ENCODE data around the gene HLX. TPM values are rescaled to one million over a fixed set of nuclear protein-coding genes. Genes with fewer than 3 reads are reported as not detected.

The HLX gene
- total RNA-seq, 2 experiments from 2014 or later: 0.27 to 0.39 TPM

DNA sequence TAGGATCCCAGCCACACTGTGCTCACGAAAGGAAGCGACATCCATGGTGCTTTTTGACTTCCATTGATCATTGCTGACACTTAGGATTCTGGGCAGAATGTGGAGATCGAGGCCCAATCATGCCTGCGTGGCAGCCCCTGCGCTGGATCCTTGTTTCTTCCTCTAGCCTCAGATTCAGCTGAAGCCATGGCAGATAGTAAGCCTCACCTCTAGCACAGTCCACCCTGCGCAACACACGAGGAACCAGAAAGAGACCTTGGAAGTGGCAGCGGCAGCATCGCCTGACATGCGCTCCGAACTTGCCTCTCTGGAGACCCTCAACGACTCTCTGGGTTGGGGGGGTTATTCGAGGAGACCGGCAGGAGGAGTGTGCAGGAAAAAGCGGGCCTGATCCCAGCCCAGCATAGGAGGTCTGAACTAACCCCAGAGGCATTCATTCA, 10.6 kb downstream of the HLX start:
- H3K27ac ChIP-seq (ENCODE audit: low read depth in 1 of 2, low read length in 2 of 2): no peak overlapping the region
- no peak overlapping the region for H3K4me3 ChIP-seq (ENCODE audit: low read length)
- DNase-seq (no peak), ATAC-seq (ENCODE audit: poor library complexity) (no peak)
- H3K36me3 ChIP-seq (ENCODE audit: insufficient read depth, low read length): no peaks in the 10 kb centered on the region
- ChIA-PET POLR2A (no interaction called here), CTCF (interaction anchor here (0.6 kb wide), 1 partner anchor 1287 kb away, joined by 3 read pairs; no protein-coding TSS in a partner anchor)
- peaks cover 73 to 86% of the 10 kb centered on the region in 2 experiments for H3K27me3 ChIP-seq (ENCODE audit: control insufficient read depth in 1 of 2, insufficient read depth in 2 of 2, low read length in 2 of 2)
- TF ChIP-seq, protein P1, sequence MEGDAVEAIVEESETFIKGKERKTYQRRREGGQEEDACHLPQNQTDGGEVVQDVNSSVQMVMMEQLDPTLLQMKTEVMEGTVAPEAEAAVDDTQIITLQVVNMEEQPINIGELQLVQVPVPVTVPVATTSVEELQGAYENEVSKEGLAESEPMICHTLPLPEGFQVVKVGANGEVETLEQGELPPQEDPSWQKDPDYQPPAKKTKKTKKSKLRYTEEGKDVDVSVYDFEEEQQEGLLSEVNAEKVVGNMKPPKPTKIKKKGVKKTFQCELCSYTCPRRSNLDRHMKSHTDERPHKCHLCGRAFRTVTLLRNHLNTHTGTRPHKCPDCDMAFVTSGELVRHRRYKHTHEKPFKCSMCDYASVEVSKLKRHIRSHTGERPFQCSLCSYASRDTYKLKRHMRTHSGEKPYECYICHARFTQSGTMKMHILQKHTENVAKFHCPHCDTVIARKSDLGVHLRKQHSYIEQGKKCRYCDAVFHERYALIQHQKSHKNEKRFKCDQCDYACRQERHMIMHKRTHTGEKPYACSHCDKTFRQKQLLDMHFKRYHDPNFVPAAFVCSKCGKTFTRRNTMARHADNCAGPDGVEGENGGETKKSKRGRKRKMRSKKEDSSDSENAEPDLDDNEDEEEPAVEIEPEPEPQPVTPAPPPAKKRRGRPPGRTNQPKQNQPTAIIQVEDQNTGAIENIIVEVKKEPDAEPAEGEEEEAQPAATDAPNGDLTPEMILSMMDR (IDR thresholded peaks at IDR 0.05): no peak
- Mint-ChIP-seq H3K4me1 (ENCODE audit: low read depth) (peaks cover 11% of the 10 kb centered on the region), H3K4me3 (no peak overlapping the region), H3K36me3 (ENCODE audit: low read depth) (no peaks in the 10 kb centered on the region), H3K27ac (no peak overlapping the region), H3K9me3 (no peaks in the 10 kb centered on the region), H3K27me3 (peaks cover 93% of the 10 kb centered on the region)
- peaks cover 0 to 32% of the 10 kb centered on the region in 2 experiments for H3K9me3 ChIP-seq (ENCODE audit: control insufficient read depth in 1 of 2, insufficient read depth in 1 of 2, low read length in 2 of 2)
- intact Hi-C loops (cut with DNase I, micrococcal nuclease): no loop called here
- no peaks in the 10 kb centered on the region for H3K4me1 ChIP-seq (ENCODE audit: insufficient read depth, low read length)

DNA sequence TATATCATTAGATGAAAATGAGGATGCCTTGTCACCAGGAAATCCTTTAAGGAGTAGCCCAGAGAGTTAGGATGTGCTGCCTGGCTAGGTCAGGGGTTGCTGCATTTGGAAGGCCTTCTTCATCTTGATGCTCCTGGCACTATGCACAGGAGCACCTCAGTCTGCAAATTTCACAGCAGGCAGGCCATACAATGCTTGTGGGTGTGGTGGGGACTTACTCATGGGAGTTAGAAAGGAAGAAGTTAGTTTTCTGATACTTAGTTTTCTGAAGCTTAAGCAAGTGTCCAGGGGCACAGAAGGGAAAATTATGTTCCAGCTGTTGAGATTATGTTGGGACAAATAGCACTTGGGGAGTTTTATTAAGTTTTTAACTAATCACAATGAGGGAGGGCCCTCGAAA, 11.4 kb downstream of the HLX start:
- peaks cover 75 to 80% of the 10 kb centered on the region in 2 experiments for H3K27me3 ChIP-seq (ENCODE audit: control insufficient read depth in 1 of 2, insufficient read depth in 2 of 2, low read length in 2 of 2)
- H3K27ac ChIP-seq (ENCODE audit: low read depth in 1 of 2, low read length in 2 of 2): no peak overlapping the region
- DNase-seq: no peak
- ATAC-seq (ENCODE audit: poor library complexity): no peak
- ChIA-PET POLR2A (no interaction called here), CTCF (no interaction called here)
- intact Hi-C loops (cut with DNase I, micrococcal nuclease): no loop called here
- TF ChIP-seq, protein P1 (IDR thresholded peaks at IDR 0.05): no peak
- Mint-ChIP-seq H3K36me3 (ENCODE audit: low read depth) (no peaks in the 10 kb centered on the region), H3K4me3 (no peak overlapping the region), H3K4me1 (ENCODE audit: low read depth) (peaks cover 11% of the 10 kb centered on the region), H3K27ac (no peak overlapping the region), H3K9me3 (peaks cover 2% of the 10 kb centered on the region), H3K27me3 (peaks cover 91% of the 10 kb centered on the region)
- H3K9me3 ChIP-seq (ENCODE audit: control insufficient read depth in 1 of 2, insufficient read depth in 1 of 2, low read length in 2 of 2): peaks cover 0 to 36% of the 10 kb centered on the region in 2 experiments
- H3K4me1 ChIP-seq (ENCODE audit: insufficient read depth, low read length): no peaks in the 10 kb centered on the region
- no peaks in the 10 kb centered on the region for H3K36me3 ChIP-seq (ENCODE audit: insufficient read depth, low read length)
- H3K4me3 ChIP-seq (ENCODE audit: low read length): no peak overlapping the region

DNA sequence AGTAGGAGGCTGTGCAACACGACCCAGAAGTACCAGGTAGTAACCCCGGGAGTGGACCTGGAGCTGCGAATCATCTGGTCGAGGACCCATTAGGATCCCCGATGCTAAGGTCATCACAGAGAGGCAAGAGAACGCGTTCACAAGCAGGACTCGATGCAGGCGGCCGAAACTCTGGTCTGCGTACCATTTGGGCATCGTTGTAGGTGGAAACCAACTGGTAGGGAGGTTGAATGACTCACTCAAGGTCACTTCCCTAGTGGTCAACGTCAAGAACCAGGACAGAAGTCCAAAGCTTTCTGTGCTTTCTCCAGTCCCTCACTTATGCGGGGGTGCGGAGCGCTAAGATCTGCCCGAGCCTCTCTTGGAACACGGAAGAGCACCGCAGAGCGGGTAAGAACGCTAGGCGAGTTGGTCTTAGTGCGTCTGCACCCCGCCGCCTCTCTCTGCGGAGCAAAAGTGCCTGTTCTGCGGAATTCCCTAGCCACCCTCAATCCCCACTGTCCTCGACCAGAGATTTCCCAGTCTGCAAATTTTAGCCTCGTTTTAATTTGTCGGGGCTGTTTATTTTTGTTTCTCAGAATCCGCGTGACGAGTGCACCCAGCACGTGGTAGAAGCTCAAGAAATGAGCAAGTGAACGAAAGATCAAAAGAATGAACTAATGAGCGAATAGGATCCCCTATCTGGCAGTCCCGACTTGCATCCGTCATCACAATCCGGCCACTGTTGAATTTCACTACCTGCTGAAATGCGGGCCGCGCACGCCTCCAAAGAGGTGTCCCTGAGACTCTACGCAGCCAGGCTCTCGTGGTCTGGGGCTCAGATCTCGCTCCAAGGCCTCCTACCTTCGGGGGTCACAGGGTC, 12.2 kb downstream of the HLX start:
- H3K4me3 Mint-ChIP-seq: no peak overlapping the region
- POLR2A ChIA-PET: no interaction called here
- H3K27ac Mint-ChIP-seq: no peak overlapping the region
- no peaks in the 10 kb centered on the region for H3K36me3 Mint-ChIP-seq (ENCODE audit: low read depth)
- DNase-seq (no peak), ATAC-seq (ENCODE audit: poor library complexity) (no peak)
- Histone ChIP-seq H3K9me3 (ENCODE audit: control insufficient read depth in 1 of 2, insufficient read depth in 1 of 2, low read length in 2 of 2) (peaks cover 0 to 43% of the 10 kb centered on the region in 2 experiments), H3K4me1 (ENCODE audit: insufficient read depth, low read length) (no peaks in the 10 kb centered on the region), H3K36me3 (ENCODE audit: insufficient read depth, low read length) (no peaks in the 10 kb centered on the region), H3K27me3 (ENCODE audit: control insufficient read depth in 1 of 2, insufficient read depth in 2 of 2, low read length in 2 of 2) (peaks cover 76 to 77% of the 10 kb centered on the region in 2 experiments), H3K27ac (ENCODE audit: low read depth in 1 of 2, low read length in 2 of 2) (no peak overlapping the region), H3K4me3 (ENCODE audit: low read length) (no peak overlapping the region)
- CTCF ChIA-PET: no interaction called here
- peaks cover 4% of the 10 kb centered on the region for H3K9me3 Mint-ChIP-seq
- TF ChIP-seq, protein P1 (IDR thresholded peaks at IDR 0.05): no peak
- intact Hi-C loops (cut with DNase I, micrococcal nuclease): no loop called here
- peaks cover 91% of the 10 kb centered on the region for H3K27me3 Mint-ChIP-seq
- H3K4me1 Mint-ChIP-seq (ENCODE audit: low read depth): peaks cover 11% of the 10 kb centered on the region
